Endothelial cell of umbilical vein (primary cell): ENCODE measurements around the gene CNOT1. TPM values are rescaled to one million over a fixed set of nuclear protein-coding genes. Genes with fewer than 3 reads are reported as not detected.

Experiments used
- Bru-seq: library from RNA; stranded (reverse); fragments of 400-500 nt; gene quantifications from one replicate; lab custom pipeline; 2021; lab: Mats Ljungman, UMichigan
- BruChase-seq, 2 experiments: library from RNA; stranded (reverse); fragments of 400-500 nt; gene quantifications; one replicate each; lab custom pipeline; 2021; lab: Mats Ljungman, UMichigan
- BruUV-seq: library from RNA; stranded (reverse); fragments of 400-500 nt; replicated peaks from 2 replicates; lab custom pipeline; 2021; lab: Mats Ljungman, UMichigan
- CTCF ChIA-PET: fragments of 300-600, 350-600 bp; sonication (Branson Sonifier 250); formaldehyde crosslinking; loops from one replicate; lab custom pipeline; 2021; ENCODE audit warnings: antibody characterized with exemption, inconsistent platforms; lab: Charles Lee
- POLR2A ChIA-PET: fragments of 300-600, 350-600 bp; sonication (Branson Sonifier 250); formaldehyde crosslinking; loops from one replicate; lab custom pipeline; 2021; ENCODE audit warnings: antibody characterized with exemption, inconsistent platforms; lab: Charles Lee
- DNase-seq: peaks from one replicate; pipeline ENCODE4 v3.0.0-alpha.2; 2011; ENCODE audit warnings: low read depth, low spot score
- FAIRE-seq: peaks from 2 replicates; lab custom pipeline; 2011; peaks lifted over from hg19 to GRCh38; lab: Jason Lieb, UNC
- H2AFZ ChIP-seq: 2 replicates; pipeline ENCODE4 v1.6.0; 2012; ENCODE audit warnings: low read depth, low read length, control low read depth, inconsistent platforms
- H3K27ac ChIP-seq: 2 replicates; pipeline ENCODE4 v1.5.1; 2011; ENCODE audit warnings: low read depth, mild to moderate bottlenecking, control low read depth, low read length, moderate library complexity; ENCODE audit not compliant: insufficient read depth
- H3K27me3 ChIP-seq, 2 experiments: 2 replicates each; pipeline versions ENCODE4 v1.6.0 to v1.6.1; 2011; ENCODE audit warnings: low read length in 2 of 2, mixed read lengths in 1 of 2; ENCODE audit not compliant: control insufficient read depth in 2 of 2, insufficient read depth in 2 of 2
- H3K36me3 ChIP-seq, 2 experiments: 2 replicates in 1 of 2; 3 replicates in 1 of 2; pipeline ENCODE4 v1.5.1; 2011; ENCODE audit warnings: low read length in 2 of 2, mild to moderate bottlenecking in 1 of 2, moderate library complexity in 1 of 2; ENCODE audit not compliant: control insufficient read depth in 2 of 2, insufficient read depth in 2 of 2; ENCODE audit errors: extremely low read depth in 1 of 2
- H3K4me1 ChIP-seq: 3 replicates; pipeline ENCODE4 v1.5.1; 2011; ENCODE audit warnings: mild to moderate bottlenecking, low read length; ENCODE audit not compliant: control insufficient read depth, insufficient read depth; ENCODE audit errors: extremely low read depth
- H3K4me2 ChIP-seq: 2 replicates; pipeline ENCODE4 v1.6.1; 2011; ENCODE audit warnings: low read length, control low read depth, mixed read lengths; ENCODE audit not compliant: insufficient read depth
- H3K4me3 ChIP-seq, 3 experiments: fragments of 200-600 bp in 1 of 3; sonication (generic), shearing (Covaris generic) in 1 of 3; replicated peaks in 1 of 3; 2 replicates each; pipeline ENCODE4 v1.5.1; 2011 to 2016; ENCODE audit warnings: control low read depth in 3 of 3, low read length in 3 of 3, mild to moderate bottlenecking in 2 of 3, inconsistent platforms in 1 of 3, low read depth in 1 of 3, moderate library complexity in 1 of 3; ENCODE audit not compliant: insufficient read depth in 1 of 3
- H3K79me2 ChIP-seq: 2 replicates; pipeline ENCODE4 v1.6.0; 2012; ENCODE audit warnings: low read length, inconsistent platforms; ENCODE audit not compliant: control insufficient read depth, insufficient read depth
- H3K9ac ChIP-seq: replicated peaks from 2 replicates; pipeline ENCODE3; 2011; ENCODE audit warnings: low read length, control low read depth; ENCODE audit not compliant: insufficient read depth; ENCODE audit errors: extremely low read depth
- H3K9me1 ChIP-seq: replicated peaks from 3 replicates; pipeline ENCODE4 v1.6.0; 2011; ENCODE audit warnings: mild to moderate bottlenecking, low read length; ENCODE audit not compliant: control insufficient read depth, insufficient read depth; ENCODE audit errors: extremely low read depth
- H3K9me3 ChIP-seq: replicated peaks from 2 replicates; pipeline ENCODE4 v1.5.1; 2012; ENCODE audit warnings: low read length, inconsistent platforms; ENCODE audit not compliant: control insufficient read depth, insufficient read depth
- H4K20me1 ChIP-seq: replicated peaks from 2 replicates; pipeline ENCODE3; 2011; ENCODE audit warnings: mild to moderate bottlenecking, low read length; ENCODE audit not compliant: control insufficient read depth, insufficient read depth; ENCODE audit errors: extremely low read depth
- CTCF ChIP-seq, 2 donors: IDR thresholded peaks; 1 replicate in 1 of 2; 2 replicates in 1 of 2; pipeline ENCODE4 v1.5.1; 2011; ENCODE audit warnings: low read length in 2 of 2, mild to moderate bottlenecking in 2 of 2, moderate library complexity in 2 of 2, control low read depth in 1 of 2, inconsistent platforms in 1 of 2, low read depth in 1 of 2; ENCODE audit not compliant: insufficient read depth in 1 of 2; ENCODE audit errors: extremely low read depth in 1 of 2
- EZH2 ChIP-seq: IDR thresholded peaks from 2 replicates; pipeline ENCODE4 v1.6.1; 2012; ENCODE audit warnings: borderline replicate concordance, low read depth, mild to moderate bottlenecking, moderate library complexity, low read length, inconsistent platforms; ENCODE audit not compliant: severe bottlenecking
- JUN ChIP-seq: IDR thresholded peaks from 2 replicates; pipeline ENCODE4 v1.6.1; 2011; ENCODE audit warnings: borderline replicate concordance, low read depth; ENCODE audit not compliant: insufficient read length, insufficient read depth
- MAX ChIP-seq: IDR thresholded peaks from 2 replicates; pipeline ENCODE4 v1.6.1; 2011; ENCODE audit not compliant: insufficient read depth, insufficient read length
- POLR2A ChIP-seq: IDR thresholded peaks from 2 replicates; pipeline ENCODE4 v1.6.1; 2012; ENCODE audit warnings: low read depth, mild to moderate bottlenecking, control low read depth, low read length
- POLR2AphosphoS5 ChIP-seq: IDR thresholded peaks from 2 replicates; pipeline ENCODE4 v1.6.1; 2012; ENCODE audit warnings: low read depth, mild to moderate bottlenecking, control low read depth, low read length, moderate library complexity; ENCODE audit not compliant: insufficient read depth
- dilution Hi-C: fragments of 300-500 bp; cut with MboI; formaldehyde crosslinking; loops from one replicate; pipeline ENCODE4 v1.15.0; 2019; ENCODE audit warnings: low sequenced_read_pairs; ENCODE audit not compliant: extremely low pct_ligation_motif_present
- intact Hi-C: fragments of 100-400 bp; cut with micrococcal nuclease; formaldehyde crosslinking; loops from one replicate; pipeline ENCODE4 v1.10.0; 2022
- long read RNA-seq: library from polyadenylated mRNA; stranded (forward); transcript quantifications from one replicate; pipeline ENCODE4 v2.0.0, GENCODE V29; 2021
- polyA minus RNA-seq, 3 experiments: library from RNA; depleted of rRNA, polyadenylated mRNA; stranded (reverse); fragments of >200 nt; gene quantifications; 1 replicate in 1 of 3; 2 replicates in 2 of 3; pipeline ENCODE4 v1.2.3, GENCODE V29; 2011
- polyA plus RNA-seq, 4 experiments: library from polyadenylated mRNA; depleted of rRNA in 3 of 4; stranded (reverse) in 3 of 4; unstranded in 1 of 4; fragments of >200 nt; gene quantifications; 2 replicates each; pipeline versions ENCODE4 v1.2.1 to v1.2.3, GENCODE V29; 2011 to 2012; ENCODE audit warnings: missing spikeins in 1 of 4
- total RNA-seq: library from RNA; stranded (reverse); gene quantifications from 2 replicates; pipeline ENCODE4 v1.2.3, GENCODE V29; 2021

The CNOT1 gene
- total RNA-seq (150 and 151 TPM in 2 replicates), polyA plus RNA-seq (129 and 142 TPM in 2 replicates), polyA minus RNA-seq (718 and 765 TPM in 2 replicates), Bru-seq, nascent RNA (percentile 91 among the genes with signal in this experiment), BruChase-seq, experiment 1, labeled RNA remaining after a 6-hour chase (percentile 95 among the genes with signal in this experiment), BruChase-seq, experiment 2, labeled RNA remaining after a 2-hour chase (percentile 91 among the genes with signal in this experiment)
- 115 and 122 TPM in 2 replicates for polyA plus RNA-seq (2011; cell fraction: cytosol; rRNA removed)
- 254 and 261 TPM in 2 replicates for polyA plus RNA-seq (2011; cell fraction: nucleus; rRNA removed)
- polyA plus RNA-seq (2012): 101 and 128 TPM in 2 replicates
- 315 TPM for polyA minus RNA-seq (2011; cell fraction: cytosol; rRNA and poly(A)+ RNA removed)
- 289 and 426 TPM in 2 replicates for polyA minus RNA-seq (2011; cell fraction: nucleus; rRNA and poly(A)+ RNA removed)
- long read RNA-seq, full-length matches to known transcripts: 23 of 61 reads
- long read RNA-seq, partial matches to known transcripts: 21 of 61 reads
- long read RNA-seq, other reads (novel, unspliced or antisense): 17 of 61 reads

GRCh38 chr16:58629733-58630640, at the start of gene CNOT1:
TSS of gene CNOT1 (minus strand) at chr16:58629826. CDS start at chr16:58599337, 30,489 bp downstream.
- peaks cover 3% of the 10 kb centered on the region for H4K20me1 ChIP-seq
- DNase-seq: peak; percentile 100
- peak within 1 kb of the TSS; percentile 91 for H2AFZ ChIP-seq
- H3K27ac ChIP-seq: peak within 1 kb of the TSS; percentile 95
- H3K4me3 ChIP-seq: peak within 1 kb of the TSS; percentile 78 to 99 (median 97)
- H3K4me1 ChIP-seq: peaks cover 14% of the 10 kb centered on the region
- ChIA-PET POLR2A (no interaction called here), CTCF (interaction anchor here (2.4 kb wide), 1 partner anchor 126 kb away, joined by 9 read pairs; no protein-coding TSS in a partner anchor)
- H3K9me3 ChIP-seq: no peaks in the 10 kb centered on the region
- dilution Hi-C loops (no loop called here), intact Hi-C loops (loop anchor here (1.0 to 10.0 kb wide), 5 partner anchors 55 to 735 kb away; partner anchors contain the start of genes GINS3, GOT2, SETD6 and SLC38A7)
- H3K79me2 ChIP-seq: peaks cover 46% of the 10 kb centered on the region
- H3K9ac ChIP-seq: peak within 1 kb of the TSS; percentile 99
- TSS peak; percentile 93 for BruUV-seq
- no peaks in the 10 kb centered on the region for H3K36me3 ChIP-seq
- H3K9me1 ChIP-seq: no peaks in the 10 kb centered on the region
- no peaks in the 10 kb centered on the region for H3K27me3 ChIP-seq
- peak; percentile 99 for FAIRE-seq
- H3K4me2 ChIP-seq: peak within 1 kb of the TSS; percentile 98
- peak; percentile 96 for TF ChIP-seq EZH2
- peak; percentile 7 for TF ChIP-seq MAX
- no peak for TF ChIP-seq JUN
- peak; percentile 80 for TF ChIP-seq POLR2AphosphoS5
- TF ChIP-seq POLR2A: peak; percentile 91
- no peak for TF ChIP-seq CTCF (IDR thresholded peaks at IDR 0.05; ENCODE audit: extremely low read depth in 1 of 2, insufficient read depth in 1 of 2, low read depth in 1 of 2, low read length in 2 of 2)
